HL-60 (cell line): ENCODE data around the gene TTYH3.

Source experiments
- CTCF ChIP-seq: IDR thresholded peaks from one replicate; pipeline ENCODE4 v1.5.1; 2011; ENCODE audit warnings: low read length, control low read depth, inconsistent platforms; ENCODE audit not compliant: insufficient read depth
- GABPA ChIP-seq: IDR thresholded peaks from 2 replicates; pipeline ENCODE4 v1.6.1; 2012; ENCODE audit warnings: low read depth
- POLR2AphosphoS5 ChIP-seq: IDR thresholded peaks from 2 replicates; pipeline ENCODE4 v1.6.1; 2012; ENCODE audit warnings: low read depth
- TF ChIP-seq, protein P1 (sequence below): IDR thresholded peaks from 2 replicates; pipeline ENCODE4 v1.6.1; 2012; ENCODE audit warnings: low read depth; ENCODE audit not compliant: insufficient replicate concordance

- TF ChIP-seq CTCF (no peak), POLR2AphosphoS5 (no peak), GABPA (no peak)
- TF ChIP-seq, protein P1, sequence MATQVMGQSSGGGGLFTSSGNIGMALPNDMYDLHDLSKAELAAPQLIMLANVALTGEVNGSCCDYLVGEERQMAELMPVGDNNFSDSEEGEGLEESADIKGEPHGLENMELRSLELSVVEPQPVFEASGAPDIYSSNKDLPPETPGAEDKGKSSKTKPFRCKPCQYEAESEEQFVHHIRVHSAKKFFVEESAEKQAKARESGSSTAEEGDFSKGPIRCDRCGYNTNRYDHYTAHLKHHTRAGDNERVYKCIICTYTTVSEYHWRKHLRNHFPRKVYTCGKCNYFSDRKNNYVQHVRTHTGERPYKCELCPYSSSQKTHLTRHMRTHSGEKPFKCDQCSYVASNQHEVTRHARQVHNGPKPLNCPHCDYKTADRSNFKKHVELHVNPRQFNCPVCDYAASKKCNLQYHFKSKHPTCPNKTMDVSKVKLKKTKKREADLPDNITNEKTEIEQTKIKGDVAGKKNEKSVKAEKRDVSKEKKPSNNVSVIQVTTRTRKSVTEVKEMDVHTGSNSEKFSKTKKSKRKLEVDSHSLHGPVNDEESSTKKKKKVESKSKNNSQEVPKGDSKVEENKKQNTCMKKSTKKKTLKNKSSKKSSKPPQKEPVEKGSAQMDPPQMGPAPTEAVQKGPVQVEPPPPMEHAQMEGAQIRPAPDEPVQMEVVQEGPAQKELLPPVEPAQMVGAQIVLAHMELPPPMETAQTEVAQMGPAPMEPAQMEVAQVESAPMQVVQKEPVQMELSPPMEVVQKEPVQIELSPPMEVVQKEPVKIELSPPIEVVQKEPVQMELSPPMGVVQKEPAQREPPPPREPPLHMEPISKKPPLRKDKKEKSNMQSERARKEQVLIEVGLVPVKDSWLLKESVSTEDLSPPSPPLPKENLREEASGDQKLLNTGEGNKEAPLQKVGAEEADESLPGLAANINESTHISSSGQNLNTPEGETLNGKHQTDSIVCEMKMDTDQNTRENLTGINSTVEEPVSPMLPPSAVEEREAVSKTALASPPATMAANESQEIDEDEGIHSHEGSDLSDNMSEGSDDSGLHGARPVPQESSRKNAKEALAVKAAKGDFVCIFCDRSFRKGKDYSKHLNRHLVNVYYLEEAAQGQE, result no peak
Measured at GRCh38 chr7:2603044-2603965, 28.5 kb upstream of the TTYH3 start.
